Stimulated activated memory B cell treated with anti-CD40 and anti-IgM and Interleukin-4, amounts not matched to agents 10 μg/mL and 1 μg/mL and 100 μg/mL, for 72 hours (primary cell): ENCODE data around the gene ANO9.

Experiments
- ATAC-seq: fragments of 150-1000 bp; cut with Tn5 transposase; 2 replicates; pipeline ENCODE4 v1.10.0; 2021
- H3K27ac Mint-ChIP-seq: one replicate; pipeline ENCODE4 v1.8.0; 2022; ENCODE audit warnings: mild to moderate bottlenecking, mixed read lengths
- H3K27me3 Mint-ChIP-seq: one replicate; pipeline ENCODE4 v1.8.0; 2022; ENCODE audit warnings: mixed read lengths
- H3K36me3 Mint-ChIP-seq: one replicate; pipeline ENCODE4 v1.8.0; 2022; ENCODE audit warnings: mixed read lengths
- H3K4me1 Mint-ChIP-seq: one replicate; pipeline ENCODE4 v1.8.0; 2022; ENCODE audit warnings: mixed read lengths
- H3K4me3 Mint-ChIP-seq: one replicate; pipeline ENCODE4 v1.8.0; 2022; ENCODE audit warnings: mild to moderate bottlenecking, moderate library complexity, mixed read lengths
- H3K9me3 Mint-ChIP-seq: one replicate; pipeline ENCODE4 v1.8.0; 2022; ENCODE audit warnings: mixed read lengths

The ANO9 gene

GRCh38 chr11:449889-450808, 8.3 kb upstream of the ANO9 start, which contains the start of gene PTDSS2:
Gene PTDSS2, plus strand, starts transcription at chr11:450279. Its CDS starts 177 bp downstream, at chr11:450456.
- Mint-ChIP-seq H3K27me3 (no peaks in the 10 kb centered on the region), H3K27ac (peak within 1 kb of the TSS; percentile 88), H3K36me3 (peaks cover 19% of the 10 kb centered on the region), H3K9me3 (no peaks in the 10 kb centered on the region), H3K4me1 (peaks cover 42% of the 10 kb centered on the region), H3K4me3 (peak within 1 kb of the TSS; percentile 94)
- peak; percentile 92 for ATAC-seq

- peak overlapping the region; percentile 94 for H3K4me3 Mint-ChIP-seq
- peaks cover 42% of the 10 kb centered on the region for H3K4me1 Mint-ChIP-seq
- peak; percentile 79 for ATAC-seq
- no peaks in the 10 kb centered on the region for H3K9me3 Mint-ChIP-seq
- H3K36me3 Mint-ChIP-seq: peaks cover 5% of the 10 kb centered on the region
- H3K27me3 Mint-ChIP-seq: no peaks in the 10 kb centered on the region
- peak overlapping the region; percentile 88 for H3K27ac Mint-ChIP-seq
Measured at GRCh38 chr11:447923-448731, 6.3 kb upstream of the ANO9 start.

GRCh38 chr11:446891-447290, 5.1 kb upstream of the ANO9 start:
- no peak overlapping the region for H3K27ac Mint-ChIP-seq
- no peaks in the 10 kb centered on the region for H3K9me3 Mint-ChIP-seq
- no peaks in the 10 kb centered on the region for H3K27me3 Mint-ChIP-seq
- no peaks in the 10 kb centered on the region for H3K36me3 Mint-ChIP-seq
- H3K4me3 Mint-ChIP-seq: peak overlapping the region; percentile 33
- no peak for ATAC-seq
- peaks cover 30% of the 10 kb centered on the region for H3K4me1 Mint-ChIP-seq

GRCh38 chr11:445765-446588, 4.2 kb upstream of the ANO9 start:
- Mint-ChIP-seq H3K27me3 (no peaks in the 10 kb centered on the region), H3K27ac (no peak overlapping the region), H3K4me3 (no peak overlapping the region), H3K9me3 (no peaks in the 10 kb centered on the region), H3K36me3 (no peaks in the 10 kb centered on the region), H3K4me1 (peaks cover 25% of the 10 kb centered on the region)
- no peak for ATAC-seq

- H3K9me3 Mint-ChIP-seq: no peaks in the 10 kb centered on the region
- H3K4me1 Mint-ChIP-seq: peaks cover 36% of the 10 kb centered on the region
- no peaks in the 10 kb centered on the region for H3K36me3 Mint-ChIP-seq
- no peak overlapping the region for H3K27ac Mint-ChIP-seq
- H3K27me3 Mint-ChIP-seq: no peaks in the 10 kb centered on the region
- ATAC-seq: no peak
- H3K4me3 Mint-ChIP-seq: no peak overlapping the region
Measured at GRCh38 chr11:444396-445144, 2.8 kb upstream of the ANO9 start.

- H3K27me3 Mint-ChIP-seq: no peaks in the 10 kb centered on the region
- no peak overlapping the region for H3K27ac Mint-ChIP-seq
- peaks cover 38% of the 10 kb centered on the region for H3K4me1 Mint-ChIP-seq
- no peak overlapping the region for H3K4me3 Mint-ChIP-seq
- no peak for ATAC-seq
- no peaks in the 10 kb centered on the region for H3K36me3 Mint-ChIP-seq
- no peaks in the 10 kb centered on the region for H3K9me3 Mint-ChIP-seq
Measured at GRCh38 chr11:443542-444199, 1.9 kb upstream of the ANO9 start.

GRCh38 chr11:442611-443081, 835 bp upstream of the ANO9 start:
- Mint-ChIP-seq H3K27ac (no peak overlapping the region), H3K36me3 (no peaks in the 10 kb centered on the region), H3K4me1 (peaks cover 35% of the 10 kb centered on the region), H3K27me3 (no peaks in the 10 kb centered on the region), H3K9me3 (no peaks in the 10 kb centered on the region), H3K4me3 (no peak overlapping the region)
- ATAC-seq: no peak

GRCh38 chr11:441043-441417, 781 bp downstream of the ANO9 start:
- Mint-ChIP-seq H3K36me3 (no peaks in the 10 kb centered on the region), H3K27ac (peak overlapping the region; percentile 53), H3K9me3 (no peaks in the 10 kb centered on the region), H3K27me3 (no peaks in the 10 kb centered on the region), H3K4me3 (peak overlapping the region; percentile 74), H3K4me1 (peaks cover 46% of the 10 kb centered on the region)
- ATAC-seq: no peak

GRCh38 chr11:440065-441042, 1.5 kb downstream of the ANO9 start:
- no peaks in the 10 kb centered on the region for H3K27me3 Mint-ChIP-seq
- no peaks in the 10 kb centered on the region for H3K36me3 Mint-ChIP-seq
- H3K9me3 Mint-ChIP-seq: no peaks in the 10 kb centered on the region
- peak overlapping the region; percentile 74 for H3K4me3 Mint-ChIP-seq
- H3K4me1 Mint-ChIP-seq: peaks cover 46% of the 10 kb centered on the region
- H3K27ac Mint-ChIP-seq: peak overlapping the region; percentile 53
- ATAC-seq: no peak

GRCh38 chr11:439315-440064, 2.3 kb downstream of the ANO9 start:
- H3K36me3 Mint-ChIP-seq: no peaks in the 10 kb centered on the region
- no peaks in the 10 kb centered on the region for H3K9me3 Mint-ChIP-seq
- H3K4me1 Mint-ChIP-seq: peaks cover 46% of the 10 kb centered on the region
- no peaks in the 10 kb centered on the region for H3K27me3 Mint-ChIP-seq
- H3K27ac Mint-ChIP-seq: no peak overlapping the region
- no peak for ATAC-seq
- peak overlapping the region; percentile 34 for H3K4me3 Mint-ChIP-seq

- no peak overlapping the region for H3K27ac Mint-ChIP-seq
- no peaks in the 10 kb centered on the region for H3K36me3 Mint-ChIP-seq
- ATAC-seq: no peak
- no peaks in the 10 kb centered on the region for H3K27me3 Mint-ChIP-seq
- no peaks in the 10 kb centered on the region for H3K9me3 Mint-ChIP-seq
- no peak overlapping the region for H3K4me3 Mint-ChIP-seq
- H3K4me1 Mint-ChIP-seq: peaks cover 40% of the 10 kb centered on the region
Measured at GRCh38 chr11:438101-438844, 3.5 kb downstream of the ANO9 start.
